ENCODE results near the gene MLIP.

Gene MLIP

GRCh38 chr6:54096811-54097210 is 14.4 kb upstream of the MLIP start:
- DNase-seq, result no peak

GRCh38 chr6:54097753-54098152 is 13.5 kb upstream of the MLIP start:
- no peak for DNase-seq

- DNase-seq, result no peak
Measured at GRCh38 chr6:54098450-54099044, 12.7 kb upstream of the MLIP start.

GRCh38 chr6:54099225-54099624 is 12.0 kb upstream of the MLIP start:
- DNase-seq, result no peak

GRCh38 chr6:54100411-54101006 is 10.7 kb upstream of the MLIP start:
- DNase-seq, result no peak

- no peak for DNase-seq
Measured at GRCh38 chr6:54102238-54102637, 9.0 kb upstream of the MLIP start.

- no peak for DNase-seq
Measured at GRCh38 chr6:54103497-54103896, 7.7 kb upstream of the MLIP start.

- no peak for DNase-seq
Measured at GRCh38 chr6:54106727-54107126, 4.5 kb upstream of the MLIP start.

GRCh38 chr6:54107470-54108090 is 3.7 kb upstream of the MLIP start:
- DNase-seq, result no peak

GRCh38 chr6:54108271-54108670 is 3.0 kb upstream of the MLIP start:
- no peak for DNase-seq

GRCh38 chr6:54109586-54109985 is 1.7 kb upstream of the MLIP start:
- no peak for DNase-seq

- no peak for DNase-seq
Measured at GRCh38 chr6:54112151-54112650, 958 bp downstream of the MLIP start.

- no peak for DNase-seq
Measured at GRCh38 chr6:54114991-54115390, 3.7 kb downstream of the MLIP start.

- DNase-seq, result no peak
Measured at GRCh38 chr6:54115966-54116365, 4.7 kb downstream of the MLIP start.

- DNase-seq, result no peak
Measured at GRCh38 chr6:54118117-54118516, 6.9 kb downstream of the MLIP start.

GRCh38 chr6:54125493-54125892 is 14.2 kb downstream of the MLIP start:
- no peak for DNase-seq

GRCh38 chr6:54130179-54130578 is 18.9 kb downstream of the MLIP start:
- DNase-seq, result no peak

GRCh38 chr6:54132587-54132986 is 21.3 kb downstream of the MLIP start:
- no peak for DNase-seq

- DNase-seq, result no peak
Measured at GRCh38 chr6:54133186-54133585, 21.9 kb downstream of the MLIP start.

- no peak for DNase-seq
Measured at GRCh38 chr6:54134935-54135334, 23.7 kb downstream of the MLIP start.

- DNase-seq, result no peak
Measured at GRCh38 chr6:54135665-54136369, 24.6 kb downstream of the MLIP start.

- DNase-seq, result no peak
Measured at GRCh38 chr6:54138795-54139194, 27.6 kb downstream of the MLIP start.

- DNase-seq, result no peak
Measured at GRCh38 chr6:54140811-54141210, 29.6 kb downstream of the MLIP start.
